GM11168 (cell line): Measurements from ENCODE around the gene ATP2C2.
"Not testable (repeated sequence)": the region's sequence is repeated elsewhere in the genome, so short reads cannot be mapped to it uniquely, and the experiment has no call there.

Experiments used
- in situ Hi-C: fragments of 300-500 bp; cut with MboI; formaldehyde crosslinking; loops from one replicate; pipeline ENCODE4 v1.12.0; 2022; ENCODE audit warnings: low sequenced_read_pairs; ENCODE audit not compliant: unreplicated experiment

Gene ATP2C2

GRCh38 chr16:84391151-84392030 lies 23.1 kb downstream of the ATP2C2 start:
- in situ Hi-C loops = no loop called here

DNA sequence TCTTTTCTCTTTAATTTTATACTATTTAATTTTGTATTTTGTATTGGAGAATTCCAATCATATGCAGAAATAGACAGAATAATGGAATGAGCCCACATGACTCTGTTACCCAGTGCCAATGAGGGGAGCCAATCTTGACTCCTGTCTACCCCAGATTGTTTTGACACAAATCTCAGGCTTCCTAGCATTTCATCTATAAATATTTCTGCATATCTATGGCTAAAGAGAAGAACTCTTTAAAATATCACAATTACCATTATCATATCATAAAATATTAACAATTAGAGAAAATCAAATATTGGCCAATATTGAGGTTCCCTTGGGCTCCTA lies 23.7 kb downstream of the ATP2C2 start:
- in situ Hi-C loops = no loop called here

DNA sequence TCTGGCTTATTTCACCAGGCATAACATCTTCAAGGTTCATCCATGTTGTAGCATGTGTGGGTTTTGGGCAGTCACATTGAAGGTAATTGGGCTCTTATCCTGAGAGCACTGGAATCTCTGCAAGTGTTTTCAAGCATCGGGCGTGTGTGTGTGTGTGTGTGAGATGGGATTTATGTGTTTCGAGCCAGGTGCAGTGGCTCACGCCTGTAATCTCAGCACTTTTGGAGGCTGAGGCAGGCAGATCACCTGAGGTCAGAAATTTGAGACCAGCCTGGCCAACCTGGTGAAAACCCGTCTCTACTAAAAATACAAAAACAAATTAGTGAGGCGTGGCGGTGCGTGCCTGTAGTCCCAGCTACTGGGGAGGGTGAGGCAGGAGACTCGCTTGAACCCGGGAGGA lies 27.7 kb downstream of the ATP2C2 start:
- in situ Hi-C loops = not testable (repeated sequence)

GRCh38 chr16:84396537-84397008 lies 28.2 kb downstream of the ATP2C2 start:
- in situ Hi-C loops = no loop called here

GRCh38 chr16:84397090-84397489 lies 28.8 kb downstream of the ATP2C2 start:
- in situ Hi-C loops = no loop called here

DNA sequence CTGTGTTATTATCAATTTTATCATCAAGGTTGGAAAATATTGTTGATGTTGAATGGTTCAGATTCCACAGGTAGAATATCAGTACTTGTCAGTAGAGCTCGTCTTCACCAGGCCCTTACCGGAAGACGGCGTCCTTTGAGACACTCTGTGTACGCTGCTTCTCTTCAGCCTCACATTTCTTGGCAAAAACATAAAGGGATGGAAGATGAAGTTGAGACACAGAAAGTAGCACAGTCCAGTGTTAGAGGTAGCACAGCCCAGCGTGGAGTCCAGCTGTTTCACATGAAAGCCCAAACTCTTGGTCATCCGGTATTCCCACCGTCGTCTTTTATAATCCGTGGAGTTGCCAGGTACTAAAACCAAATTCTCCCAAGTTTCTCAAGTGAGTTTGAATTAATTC lies 30.4 kb downstream of the ATP2C2 start:
- in situ Hi-C loops = no loop called here

- in situ Hi-C loops = not testable (repeated sequence)
Observed at GRCh38 chr16:84399912-84400311, 31.6 kb downstream of the ATP2C2 start.

DNA sequence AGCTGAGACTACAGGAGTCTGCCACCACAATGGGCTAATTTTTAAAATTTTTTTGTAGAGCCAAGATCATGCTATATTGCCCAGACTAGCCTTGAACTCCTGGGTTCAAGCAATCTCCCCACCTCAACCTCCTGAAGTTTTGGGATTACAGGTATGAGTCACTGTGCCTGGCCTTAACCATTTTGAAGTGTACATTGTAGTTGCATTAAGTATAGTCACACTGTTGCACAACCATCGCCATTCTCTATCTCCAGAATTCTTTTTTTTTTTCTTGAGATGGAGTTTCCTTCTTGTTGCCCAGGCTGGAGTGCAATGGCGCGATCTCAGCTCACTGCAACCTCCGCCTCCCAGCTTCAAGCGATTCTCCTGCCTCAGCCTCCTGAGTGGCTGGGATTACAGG lies 35.1 kb downstream of the ATP2C2 start:
- in situ Hi-C loops = not testable (repeated sequence)

- in situ Hi-C loops = no loop called here
Observed at GRCh38 chr16:84404324-84404723, 36.0 kb downstream of the ATP2C2 start.

DNA sequence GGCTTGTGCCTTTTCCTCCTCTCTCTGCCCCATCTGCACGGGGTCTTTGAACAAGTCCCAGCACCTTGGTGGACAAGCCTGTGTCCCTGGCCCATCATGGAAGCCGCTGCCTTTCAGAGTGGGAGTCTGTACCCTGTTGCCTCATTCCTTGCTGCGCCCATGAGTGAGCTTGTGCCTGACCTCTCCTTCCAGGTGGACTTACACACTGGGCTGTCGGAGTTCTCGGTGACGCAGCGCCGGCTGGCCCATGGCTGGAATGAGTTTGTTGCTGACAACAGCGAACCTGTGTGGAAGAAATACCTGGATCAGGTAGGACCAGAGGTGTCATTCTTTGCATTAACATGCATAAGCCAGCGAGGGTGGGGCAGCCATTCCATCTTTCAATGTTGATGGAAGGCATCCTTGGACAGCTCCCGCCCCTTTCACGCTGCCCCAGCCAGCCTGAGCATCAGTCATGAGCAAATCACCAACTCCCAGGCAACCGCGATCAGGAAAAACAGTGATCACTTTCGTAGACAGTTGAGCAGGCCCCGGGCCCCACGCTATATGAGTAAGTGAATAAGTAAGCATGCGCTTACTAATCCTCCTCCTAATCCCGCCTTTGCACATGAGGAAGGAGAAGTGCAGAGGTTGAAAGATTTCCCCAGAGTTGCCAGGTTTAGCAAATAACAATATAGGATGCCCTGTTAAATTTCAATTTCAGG lies 36.8 kb downstream of the ATP2C2 start:
- in situ Hi-C loops = no loop called here

DNA sequence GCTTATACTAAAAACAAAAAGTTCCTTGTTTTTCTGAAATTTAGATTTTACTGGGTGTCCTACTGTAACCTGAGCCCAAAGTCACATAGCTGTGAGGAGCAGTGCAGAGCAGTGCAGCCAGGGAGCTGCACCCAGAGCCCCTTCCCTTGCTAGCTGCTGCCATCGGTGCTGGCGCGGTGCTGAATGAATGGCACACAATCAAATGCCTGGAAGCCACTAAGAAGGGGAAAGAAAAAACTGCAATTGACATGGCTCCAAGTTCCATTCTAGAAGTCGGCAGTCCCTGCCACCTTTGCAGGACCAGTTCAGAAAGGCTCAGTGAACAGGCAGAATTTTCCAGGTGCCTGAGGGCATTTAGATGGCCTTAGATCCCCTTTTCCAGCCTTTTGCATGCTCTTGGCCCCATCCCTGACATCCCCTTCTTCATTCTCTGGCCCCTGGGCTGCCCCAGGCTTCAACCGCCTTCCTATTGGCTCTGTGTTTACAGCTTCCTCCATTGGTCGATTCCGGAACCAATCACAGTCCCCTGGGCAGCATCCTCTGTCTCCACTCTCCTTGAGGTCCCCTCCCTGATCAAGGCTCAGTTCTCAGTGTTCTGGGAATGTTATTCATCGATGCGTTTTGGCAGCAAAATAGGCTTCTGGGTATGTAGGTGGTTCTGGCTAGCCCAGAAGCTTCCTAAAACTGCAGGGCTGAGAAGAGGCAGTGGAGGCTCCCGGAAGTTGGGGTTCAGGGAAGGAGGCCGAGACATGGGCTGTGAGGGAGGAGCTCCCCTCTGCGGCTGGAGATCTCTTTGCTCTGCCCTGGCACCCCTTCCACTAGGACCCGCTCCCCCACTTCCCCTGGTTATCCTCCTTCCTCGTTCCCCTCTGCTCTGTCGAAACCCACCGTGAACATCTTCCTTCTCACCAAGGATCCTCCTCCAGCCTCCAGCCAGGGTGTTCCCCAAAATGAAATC lies 37.9 kb downstream of the ATP2C2 start:
- in situ Hi-C loops = no loop called here

GRCh38 chr16:84407588-84408313 lies 39.4 kb downstream of the ATP2C2 start:
- in situ Hi-C loops = no loop called here

- in situ Hi-C loops = no loop called here
Observed at GRCh38 chr16:84408314-84408690, 40.0 kb downstream of the ATP2C2 start.

GRCh38 chr16:84408856-84409255 lies 40.5 kb downstream of the ATP2C2 start:
- in situ Hi-C loops = no loop called here

DNA sequence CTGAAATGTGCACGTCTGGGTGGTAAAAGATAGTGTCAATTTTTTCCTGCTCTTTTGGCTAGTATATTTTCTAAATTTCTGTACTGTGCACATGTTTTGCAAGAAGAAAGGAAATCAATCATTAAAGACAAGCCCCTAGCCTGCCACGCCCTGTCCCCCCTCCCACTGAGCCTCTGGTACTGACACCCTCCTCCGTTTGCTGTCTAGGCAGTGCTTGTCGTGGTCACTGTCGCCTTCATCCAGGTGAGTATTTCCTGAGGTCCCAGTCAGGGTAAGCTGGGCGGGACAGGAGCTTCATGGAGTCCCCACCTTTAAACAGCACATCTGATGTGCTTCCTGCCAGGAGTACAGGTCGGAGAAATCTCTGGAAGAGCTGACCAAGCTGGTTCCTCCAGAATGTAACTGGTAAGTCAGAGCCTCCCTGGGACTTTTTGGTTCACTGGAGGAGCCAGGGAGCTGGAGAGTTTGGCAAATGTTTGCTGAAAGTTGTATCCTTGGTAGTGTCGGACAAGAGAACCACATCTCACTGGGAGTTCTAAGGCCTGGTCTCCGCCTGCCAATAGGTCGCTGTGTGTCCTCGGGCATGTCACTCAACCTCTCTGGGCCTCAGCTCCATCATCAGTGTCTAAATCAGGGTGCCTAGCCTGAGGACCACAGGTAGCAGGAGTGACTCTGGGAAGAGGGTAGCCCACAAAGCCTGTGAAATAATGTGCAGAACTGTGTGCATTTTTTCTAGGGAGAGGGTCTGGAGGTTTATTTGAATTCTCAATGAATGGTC lies 42.2 kb downstream of the ATP2C2 start:
- in situ Hi-C loops = no loop called here

GRCh38 chr16:84411768-84412167 lies 43.4 kb downstream of the ATP2C2 start:
- in situ Hi-C loops = no loop called here

DNA sequence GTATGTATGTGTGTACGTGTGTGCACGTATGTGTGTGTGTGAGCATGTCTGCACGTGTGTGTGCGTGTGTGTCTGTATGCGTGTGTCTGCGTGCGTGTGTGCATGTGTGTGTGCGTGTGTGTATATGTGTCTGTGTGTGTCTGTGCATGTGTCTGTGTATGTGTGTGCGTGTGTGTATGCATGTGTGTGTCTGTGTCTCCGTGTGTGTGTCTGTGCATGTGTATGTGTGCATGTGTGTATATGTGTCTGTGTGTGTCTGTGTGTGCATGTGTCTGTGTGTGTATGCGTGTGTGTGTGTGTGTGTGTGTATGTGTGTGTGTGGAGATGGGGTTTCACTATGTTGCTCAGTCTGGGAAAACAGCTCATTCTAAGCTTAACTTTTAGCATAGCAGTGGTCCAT lies 43.9 kb downstream of the ATP2C2 start:
- in situ Hi-C loops = no loop called here

- in situ Hi-C loops = no loop called here
Observed at GRCh38 chr16:84413244-84414004, 45.1 kb downstream of the ATP2C2 start.
